WI38 (cell line): ENCODE results near the gene NFYA.

Experiments
- H3K4me3 ChIP-seq: 2 replicates; pipeline ENCODE4 v1.5.1; 2011; ENCODE audit warnings: low read depth, mild to moderate bottlenecking, control low read depth, low read length
- TF ChIP-seq, protein P1 (sequence below): IDR thresholded peaks from 2 replicates; pipeline ENCODE4 v1.5.1; 2012; ENCODE audit warnings: low read depth, mild to moderate bottlenecking, control low read depth, low read length

NFYA gene

DNA sequence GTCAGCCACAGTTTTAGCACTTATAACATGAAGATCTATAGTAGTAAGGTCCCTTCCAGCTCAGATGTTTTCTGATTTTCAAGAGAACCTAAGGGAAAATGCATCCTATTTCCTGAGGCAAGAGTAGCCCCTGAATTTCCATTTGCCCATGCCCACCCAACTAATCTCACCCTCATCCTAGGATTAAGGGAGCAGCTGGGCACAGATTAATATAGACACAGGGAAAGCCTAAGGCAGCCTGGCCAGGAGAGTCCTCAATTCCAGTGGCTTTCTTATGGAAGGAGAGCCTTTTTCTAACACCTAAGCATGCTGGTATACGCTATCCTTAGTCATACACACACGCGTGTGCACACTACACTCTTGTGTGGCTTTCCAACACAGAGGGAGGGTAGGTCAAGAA lies 18.3 kb upstream of the NFYA start:
- TF ChIP-seq, protein P1, sequence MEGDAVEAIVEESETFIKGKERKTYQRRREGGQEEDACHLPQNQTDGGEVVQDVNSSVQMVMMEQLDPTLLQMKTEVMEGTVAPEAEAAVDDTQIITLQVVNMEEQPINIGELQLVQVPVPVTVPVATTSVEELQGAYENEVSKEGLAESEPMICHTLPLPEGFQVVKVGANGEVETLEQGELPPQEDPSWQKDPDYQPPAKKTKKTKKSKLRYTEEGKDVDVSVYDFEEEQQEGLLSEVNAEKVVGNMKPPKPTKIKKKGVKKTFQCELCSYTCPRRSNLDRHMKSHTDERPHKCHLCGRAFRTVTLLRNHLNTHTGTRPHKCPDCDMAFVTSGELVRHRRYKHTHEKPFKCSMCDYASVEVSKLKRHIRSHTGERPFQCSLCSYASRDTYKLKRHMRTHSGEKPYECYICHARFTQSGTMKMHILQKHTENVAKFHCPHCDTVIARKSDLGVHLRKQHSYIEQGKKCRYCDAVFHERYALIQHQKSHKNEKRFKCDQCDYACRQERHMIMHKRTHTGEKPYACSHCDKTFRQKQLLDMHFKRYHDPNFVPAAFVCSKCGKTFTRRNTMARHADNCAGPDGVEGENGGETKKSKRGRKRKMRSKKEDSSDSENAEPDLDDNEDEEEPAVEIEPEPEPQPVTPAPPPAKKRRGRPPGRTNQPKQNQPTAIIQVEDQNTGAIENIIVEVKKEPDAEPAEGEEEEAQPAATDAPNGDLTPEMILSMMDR: no peak
- no peak overlapping the region for H3K4me3 ChIP-seq

DNA sequence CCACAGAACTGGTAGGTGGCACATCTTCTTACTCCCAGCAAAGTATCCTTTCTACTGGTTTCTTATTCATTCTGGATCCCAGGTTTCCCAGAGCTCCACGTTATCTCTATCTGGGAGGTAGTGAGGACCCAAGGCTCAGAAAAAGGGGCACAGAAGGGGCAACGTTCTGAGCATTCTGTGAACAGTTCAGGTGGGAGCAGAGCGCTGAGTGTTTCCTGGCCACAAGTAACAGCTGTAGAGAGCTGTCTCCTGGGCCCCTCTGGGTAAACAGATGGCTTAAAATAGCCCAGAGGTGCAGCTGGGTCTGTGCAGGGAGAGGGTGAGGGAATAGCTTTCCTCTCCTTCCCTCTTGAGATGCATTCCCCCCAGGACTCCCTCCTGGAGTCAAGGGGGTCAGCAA lies 17.6 kb upstream of the NFYA start:
- TF ChIP-seq, protein P1: no peak
- H3K4me3 ChIP-seq: no peak overlapping the region

DNA sequence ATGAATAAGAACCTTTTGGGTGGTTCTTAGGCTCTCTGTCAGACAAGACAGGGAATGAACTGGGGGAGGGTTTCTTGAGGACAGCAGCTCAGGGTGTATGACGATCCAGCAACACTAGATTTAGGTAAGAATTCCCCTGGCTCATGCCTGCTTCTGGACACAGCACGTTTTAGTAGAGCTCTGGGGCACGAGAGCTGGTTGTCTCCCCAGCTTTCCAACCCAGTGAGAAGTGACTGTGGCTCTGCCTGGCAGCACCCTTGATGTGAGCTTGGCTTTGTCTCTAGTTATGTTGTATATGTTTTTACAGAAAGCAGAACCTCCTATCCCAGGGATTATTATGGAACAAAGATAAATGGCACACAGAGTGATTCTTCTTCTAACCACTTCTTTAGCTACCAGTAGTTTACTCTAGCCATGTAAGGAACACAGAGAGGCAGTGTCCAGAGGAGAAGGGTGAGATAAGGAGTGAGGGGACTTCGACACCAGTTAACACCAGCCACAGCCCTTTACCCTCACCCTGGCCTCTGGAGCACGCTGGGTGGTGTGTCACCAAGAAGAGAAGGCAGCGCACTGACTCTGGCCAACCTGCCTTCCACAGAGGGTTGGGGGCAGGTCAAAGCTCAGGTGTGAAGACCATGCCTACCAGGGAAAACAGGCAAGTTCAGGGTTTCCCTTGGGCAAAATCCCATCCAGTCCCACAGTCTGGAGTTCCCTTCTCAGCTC lies 15.8 kb upstream of the NFYA start:
- TF ChIP-seq, protein P1: no peak
- H3K4me3 ChIP-seq: no peak overlapping the region

- no peak overlapping the region for H3K4me3 ChIP-seq
- TF ChIP-seq, protein P1: no peak
Observed at GRCh38 chr6:41058783-41059181, 14.0 kb upstream of the NFYA start.

GRCh38 chr6:41059556-41059955 lies 13.2 kb upstream of the NFYA start:
- H3K4me3 ChIP-seq: no peak overlapping the region
- TF ChIP-seq, protein P1: no peak

- TF ChIP-seq, protein P1: no peak
- no peak overlapping the region for H3K4me3 ChIP-seq
Observed at GRCh38 chr6:41061196-41061726, 11.5 kb upstream of the NFYA start.

GRCh38 chr6:41062056-41062455 lies 10.7 kb upstream of the NFYA start:
- H3K4me3 ChIP-seq: no peak overlapping the region
- TF ChIP-seq, protein P1: no peak
